OCI-LY3 (cell line): ENCODE results near the gene SLCO2A1.

Source experiments
- CTCF ChIP-seq: fragments of 200-600, 300-600 bp; sonication (generic); IDR thresholded peaks from 2 replicates; pipeline ENCODE4 v1.5.1; 2014; ENCODE audit warnings: antibody characterized with exemption, low read length, low read depth
- EZH2phosphoT487 ChIP-seq: fragments of 200-600 bp; shearing (Covaris generic); IDR thresholded peaks from 2 replicates; pipeline ENCODE4 v1.6.1; 2018; ENCODE audit warnings: antibody characterized with exemption, mixed run types, low read depth

- no peak for TF ChIP-seq CTCF
- no peak for TF ChIP-seq EZH2phosphoT487
Observed at GRCh38 chr3:134059671-134060560, 30.2 kb upstream of the SLCO2A1 start.
